ENCODE results near the gene RBM20. TPM values are rescaled to one million over a fixed set of nuclear protein-coding genes. Genes with fewer than 3 reads are reported as not detected.

RBM20 gene
- total RNA-seq, 2 experiments from 2014 or later = 0.40 to 0.50 TPM

DNA sequence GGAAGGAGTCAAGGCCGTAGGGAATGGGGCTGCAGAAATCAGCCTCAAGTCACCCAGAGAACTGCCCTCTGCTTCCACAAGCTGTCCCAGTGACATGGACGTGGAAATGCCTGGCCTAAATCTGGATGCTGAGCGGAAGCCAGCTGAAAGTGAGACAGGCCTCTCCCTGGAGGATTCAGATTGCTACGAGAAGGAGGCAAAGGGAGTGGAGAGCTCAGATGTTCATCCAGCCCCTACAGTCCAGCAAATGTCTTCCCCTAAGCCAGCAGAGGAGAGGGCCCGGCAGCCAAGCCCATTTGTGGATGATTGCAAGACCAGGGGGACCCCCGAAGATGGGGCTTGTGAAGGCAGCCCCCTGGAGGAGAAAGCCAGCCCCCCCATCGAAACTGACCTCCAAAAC, 177.4 kb downstream of the RBM20 start:
- Mint-ChIP-seq H3K4me1 (ENCODE audit: low read depth) (peaks cover 17% of the 10 kb centered on the region), H3K27ac (no peak overlapping the region), H3K36me3 (ENCODE audit: low read depth) (no peaks in the 10 kb centered on the region), H3K4me3 (no peak overlapping the region), H3K27me3 (ENCODE audit: low read depth) (no peaks in the 10 kb centered on the region), H3K9me3 (no peaks in the 10 kb centered on the region)
- DNase-seq = no peak
- CTCF ChIA-PET = interaction anchor here (1.7 kb wide), 1 partner anchor 18 kb away, joined by 5 read pairs; no protein-coding TSS in a partner anchor
- intact Hi-C loops (cut with micrococcal nuclease) = no loop called here

DNA sequence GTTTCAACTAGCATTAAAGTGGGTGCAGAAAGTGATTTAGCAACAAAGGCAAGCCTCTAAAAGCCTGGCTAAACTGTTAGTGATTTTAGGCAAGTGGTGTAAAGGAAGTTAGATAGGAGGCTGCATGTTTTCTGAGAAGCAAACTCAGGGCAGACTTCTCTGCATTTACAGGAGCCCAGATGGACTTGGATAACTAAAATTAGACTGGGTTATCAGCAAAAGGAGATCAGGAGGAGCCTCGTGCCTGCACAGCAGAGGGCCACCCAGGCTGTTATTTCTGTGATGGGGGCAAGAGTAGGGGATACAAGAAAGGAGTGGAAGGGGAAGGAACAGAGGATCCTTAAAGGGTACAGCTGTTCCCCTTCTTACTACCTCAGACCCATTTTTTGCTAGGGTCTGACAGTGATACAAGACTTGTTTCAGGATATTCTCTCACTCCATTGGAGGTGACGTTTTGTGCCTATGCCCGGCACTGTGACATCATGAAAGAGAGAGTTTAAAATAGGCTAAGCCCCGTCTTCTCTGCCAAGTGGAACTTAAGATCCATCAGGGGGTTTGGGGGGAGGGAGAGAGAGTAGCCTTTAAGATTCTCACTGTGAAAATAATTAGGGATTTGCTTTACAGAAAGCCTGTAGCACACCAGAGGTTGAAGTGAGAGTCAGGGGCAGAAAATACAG, 178.0 kb downstream of the RBM20 start:
- Mint-ChIP-seq H3K36me3 (ENCODE audit: low read depth) (no peaks in the 10 kb centered on the region), H3K4me3 (no peak overlapping the region), H3K27ac (no peak overlapping the region), H3K4me1 (ENCODE audit: low read depth) (peaks cover 11% of the 10 kb centered on the region), H3K27me3 (ENCODE audit: low read depth) (no peaks in the 10 kb centered on the region), H3K9me3 (no peaks in the 10 kb centered on the region)
- DNase-seq = no peak
- intact Hi-C loops (cut with micrococcal nuclease) = no loop called here
- CTCF ChIA-PET = no interaction called here

DNA sequence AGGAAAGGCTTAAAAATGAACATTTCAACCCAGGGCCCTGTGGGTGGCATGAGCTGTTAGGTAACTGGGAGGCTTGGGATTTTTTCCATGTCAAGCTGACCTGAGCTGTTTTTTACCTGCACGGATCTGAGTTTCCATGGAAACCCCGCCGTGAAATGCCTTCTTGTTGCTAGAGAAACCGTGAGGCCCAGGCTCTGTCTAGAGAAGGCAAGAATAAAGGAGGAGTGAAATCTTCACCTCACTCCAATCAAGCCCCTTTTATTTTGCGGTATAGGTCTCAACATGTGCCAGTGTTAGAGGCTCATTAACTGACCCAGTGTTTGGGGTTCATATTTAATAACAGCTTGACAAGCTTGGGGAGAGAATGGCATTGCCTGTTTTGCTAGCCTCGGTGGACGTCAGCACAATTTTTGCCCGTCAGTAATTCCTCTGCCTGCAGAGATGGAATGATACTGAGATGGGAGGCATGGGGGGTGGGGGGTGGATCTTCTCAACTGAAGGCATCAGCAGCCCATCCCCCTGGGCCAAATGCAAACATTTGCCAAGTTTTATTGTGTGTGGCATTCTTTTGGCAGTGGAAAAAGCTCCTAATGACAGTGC, 178.7 kb downstream of the RBM20 start:
- intact Hi-C loops (cut with micrococcal nuclease) = no loop called here
- Mint-ChIP-seq H3K27me3 (ENCODE audit: low read depth) (no peaks in the 10 kb centered on the region), H3K27ac (no peak overlapping the region), H3K36me3 (ENCODE audit: low read depth) (no peaks in the 10 kb centered on the region), H3K9me3 (no peaks in the 10 kb centered on the region), H3K4me3 (no peak overlapping the region), H3K4me1 (ENCODE audit: low read depth) (peaks cover 4% of the 10 kb centered on the region)
- DNase-seq = no peak
- CTCF ChIA-PET = interaction anchor here (0.7 kb wide), 1 partner anchor 10 kb away, joined by 6 read pairs; no protein-coding TSS in a partner anchor

DNA sequence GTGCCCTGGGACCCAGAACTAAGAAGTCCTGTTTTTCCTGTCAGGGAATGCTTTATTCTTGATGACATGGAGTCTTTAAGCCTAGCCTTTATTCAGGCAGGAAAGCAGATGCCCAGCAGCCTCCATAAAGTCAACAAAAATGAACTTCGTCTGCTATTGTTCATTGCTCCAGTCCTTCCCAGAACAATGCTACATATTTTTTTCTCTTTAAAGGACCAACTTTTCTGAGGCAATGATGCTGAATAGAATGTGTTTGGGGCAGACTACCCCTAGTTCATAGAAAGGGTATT, 180.0 kb downstream of the RBM20 start:
- peaks cover 4% of the 10 kb centered on the region for H3K4me1 Mint-ChIP-seq (ENCODE audit: low read depth)
- H3K27ac Mint-ChIP-seq = no peak overlapping the region
- no peaks in the 10 kb centered on the region for H3K9me3 Mint-ChIP-seq
- H3K4me3 Mint-ChIP-seq = no peak overlapping the region
- H3K36me3 Mint-ChIP-seq (ENCODE audit: low read depth) = no peaks in the 10 kb centered on the region
- CTCF ChIA-PET = interaction anchor here (0.6 kb wide), 1 partner anchor 23 kb away, joined by 3 read pairs; no protein-coding TSS in a partner anchor
- intact Hi-C loops (cut with micrococcal nuclease) = no loop called here
- DNase-seq = no peak
- H3K27me3 Mint-ChIP-seq (ENCODE audit: low read depth) = no peaks in the 10 kb centered on the region

DNA sequence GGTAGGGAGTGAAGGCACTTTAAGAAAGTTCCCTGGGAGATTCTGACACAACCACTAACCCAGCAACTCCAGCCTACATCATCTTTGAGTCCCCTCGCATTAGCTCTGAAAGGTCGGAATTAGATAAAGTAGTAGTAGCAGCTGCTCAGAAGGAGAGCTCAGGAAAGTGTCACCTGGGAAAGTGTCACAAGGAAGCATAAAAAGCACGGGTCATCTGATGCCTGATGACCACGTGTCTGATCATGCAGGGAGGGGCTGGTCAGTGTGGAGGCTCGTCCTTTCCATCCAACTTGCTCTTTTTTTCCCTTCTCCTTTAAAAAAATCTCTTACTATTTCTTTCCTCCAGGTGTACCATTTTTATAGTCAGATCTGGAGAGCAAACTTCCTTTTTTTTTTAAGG, 180.5 kb downstream of the RBM20 start:
- Mint-ChIP-seq H3K27ac (no peak overlapping the region), H3K36me3 (ENCODE audit: low read depth) (no peaks in the 10 kb centered on the region), H3K4me1 (ENCODE audit: low read depth) (peaks cover 4% of the 10 kb centered on the region), H3K27me3 (ENCODE audit: low read depth) (no peaks in the 10 kb centered on the region), H3K4me3 (no peak overlapping the region), H3K9me3 (no peaks in the 10 kb centered on the region)
- no peak for DNase-seq
- CTCF ChIA-PET = interaction anchor here (0.5 to 1.4 kb wide), 4 partner anchors 22 to 512 kb away, joined by 3 to 6 read pairs (median 4); no protein-coding TSS in a partner anchor
- intact Hi-C loops (cut with micrococcal nuclease) = no loop called here

DNA sequence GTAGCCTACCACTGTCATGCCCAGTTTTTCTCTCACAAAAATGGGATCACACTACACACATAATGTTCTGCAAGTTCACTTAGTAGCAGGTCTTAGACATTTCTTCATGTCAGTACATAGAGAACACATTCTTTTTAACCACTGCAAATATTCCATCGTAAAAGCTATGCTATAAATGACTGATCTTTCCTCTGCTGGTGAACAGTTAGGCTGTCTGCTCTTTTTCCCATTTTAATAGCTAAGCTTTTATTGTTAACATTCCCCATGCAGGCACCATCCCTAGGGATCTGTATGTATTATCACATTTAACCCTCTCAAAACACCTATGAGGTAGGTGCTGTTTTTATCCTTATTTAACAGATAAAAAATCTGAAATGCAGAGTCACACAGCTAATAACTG, 181.4 kb downstream of the RBM20 start:
- no peak overlapping the region for H3K4me3 Mint-ChIP-seq
- no peak overlapping the region for H3K27ac Mint-ChIP-seq
- no peak for DNase-seq
- CTCF ChIA-PET = interaction anchor here (0.6 to 1.4 kb wide), 2 partner anchors 21 to 29 kb away, joined by 3 to 6 read pairs; no protein-coding TSS in a partner anchor
- H3K36me3 Mint-ChIP-seq (ENCODE audit: low read depth) = no peaks in the 10 kb centered on the region
- no peaks in the 10 kb centered on the region for H3K27me3 Mint-ChIP-seq (ENCODE audit: low read depth)
- H3K4me1 Mint-ChIP-seq (ENCODE audit: low read depth) = peaks cover 4% of the 10 kb centered on the region
- no peaks in the 10 kb centered on the region for H3K9me3 Mint-ChIP-seq
- intact Hi-C loops (cut with micrococcal nuclease) = no loop called here

DNA sequence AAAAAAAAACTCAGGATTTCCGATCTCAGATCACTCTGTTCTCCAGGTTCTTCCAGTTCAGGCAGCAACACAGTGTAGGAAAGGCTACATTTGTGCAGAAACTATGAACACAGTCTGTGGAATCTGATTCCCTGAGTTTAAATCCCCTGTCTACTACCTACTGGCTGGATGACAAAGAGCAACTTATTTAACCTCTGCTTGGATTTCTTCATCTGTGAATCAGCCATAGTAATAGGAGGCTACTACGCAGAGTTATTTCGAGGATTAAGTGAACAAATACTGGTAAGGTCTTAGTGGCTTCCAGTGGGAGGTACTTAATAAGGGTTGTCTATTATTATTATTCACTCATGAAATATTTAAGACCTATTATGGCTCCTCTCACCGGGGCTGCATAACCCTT, 183.3 kb downstream of the RBM20 start:
- DNase-seq = no peak
- H3K27me3 Mint-ChIP-seq (ENCODE audit: low read depth) = no peaks in the 10 kb centered on the region
- intact Hi-C loops (cut with micrococcal nuclease) = no loop called here
- H3K4me3 Mint-ChIP-seq = no peak overlapping the region
- H3K4me1 Mint-ChIP-seq (ENCODE audit: low read depth) = peaks cover 1% of the 10 kb centered on the region
- no peaks in the 10 kb centered on the region for H3K36me3 Mint-ChIP-seq (ENCODE audit: low read depth)
- H3K9me3 Mint-ChIP-seq = no peaks in the 10 kb centered on the region
- CTCF ChIA-PET = no interaction called here
- H3K27ac Mint-ChIP-seq = no peak overlapping the region

DNA sequence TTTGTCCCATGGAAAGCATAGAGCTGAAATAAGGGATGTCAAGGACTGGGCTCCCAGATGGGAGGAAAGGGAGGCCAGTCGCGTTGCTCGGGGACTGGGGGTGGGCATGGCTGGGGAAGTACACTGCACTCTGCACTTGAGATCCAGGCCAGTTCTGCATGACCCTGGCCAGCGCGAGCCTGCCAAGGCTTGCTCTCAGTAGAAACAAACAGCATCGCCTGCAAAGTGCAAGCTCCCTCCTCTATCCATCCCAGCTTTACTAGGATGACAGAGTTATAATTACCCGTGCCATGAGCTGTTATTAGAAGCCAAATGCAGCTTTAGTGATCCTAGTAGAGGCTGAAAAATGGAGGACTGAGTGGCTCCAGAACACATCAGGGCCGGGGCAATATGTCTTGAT, 183.7 kb downstream of the RBM20 start:
- H3K9me3 Mint-ChIP-seq = no peaks in the 10 kb centered on the region
- no peaks in the 10 kb centered on the region for H3K36me3 Mint-ChIP-seq (ENCODE audit: low read depth)
- intact Hi-C loops (cut with micrococcal nuclease) = no loop called here

DNA sequence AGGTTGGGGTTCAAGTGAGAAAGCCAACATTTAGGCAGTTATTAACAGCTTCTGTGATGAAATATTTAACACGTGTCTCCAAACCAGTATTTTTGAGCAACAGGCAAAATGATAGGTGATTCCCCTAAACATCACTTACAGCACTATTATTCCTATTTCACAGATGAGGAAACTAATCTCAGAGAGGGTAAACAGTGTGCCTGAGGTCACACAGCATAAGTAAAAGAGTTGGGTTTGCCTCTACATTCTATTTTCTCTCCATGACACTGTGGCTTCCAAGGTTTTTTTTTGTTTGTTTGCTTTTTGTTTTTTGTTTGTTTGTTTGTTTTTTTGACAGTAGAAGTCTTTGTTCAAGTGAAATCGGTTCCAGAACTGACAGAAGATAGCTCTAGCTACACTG, 184.4 kb downstream of the RBM20 start:
- DNase-seq = no peak
- Mint-ChIP-seq H3K27ac (no peak overlapping the region), H3K4me1 (ENCODE audit: low read depth) (peaks cover 3% of the 10 kb centered on the region), H3K9me3 (no peaks in the 10 kb centered on the region), H3K4me3 (no peak overlapping the region), H3K36me3 (ENCODE audit: low read depth) (no peaks in the 10 kb centered on the region), H3K27me3 (ENCODE audit: low read depth) (no peaks in the 10 kb centered on the region)
- intact Hi-C loops (cut with micrococcal nuclease) = no loop called here
- CTCF ChIA-PET = interaction anchor here (0.9 to 1.5 kb wide), 3 partner anchors 15 to 25 kb away, joined by 3 to 6 read pairs (median 5); no protein-coding TSS in a partner anchor

More for the DNA sequence above, 183.7 kb downstream of the RBM20 start:
- Mint-ChIP-seq H3K27me3 (ENCODE audit: low read depth) (no peaks in the 10 kb centered on the region), H3K4me3 (no peak overlapping the region), H3K27ac (no peak overlapping the region), H3K4me1 (ENCODE audit: low read depth) (no peaks in the 10 kb centered on the region)
- CTCF ChIA-PET = interaction anchor here (0.9 to 1.5 kb wide), 3 partner anchors 14 to 24 kb away, joined by 3 to 6 read pairs (median 5); no protein-coding TSS in a partner anchor
- DNase-seq = no peak

DNA sequence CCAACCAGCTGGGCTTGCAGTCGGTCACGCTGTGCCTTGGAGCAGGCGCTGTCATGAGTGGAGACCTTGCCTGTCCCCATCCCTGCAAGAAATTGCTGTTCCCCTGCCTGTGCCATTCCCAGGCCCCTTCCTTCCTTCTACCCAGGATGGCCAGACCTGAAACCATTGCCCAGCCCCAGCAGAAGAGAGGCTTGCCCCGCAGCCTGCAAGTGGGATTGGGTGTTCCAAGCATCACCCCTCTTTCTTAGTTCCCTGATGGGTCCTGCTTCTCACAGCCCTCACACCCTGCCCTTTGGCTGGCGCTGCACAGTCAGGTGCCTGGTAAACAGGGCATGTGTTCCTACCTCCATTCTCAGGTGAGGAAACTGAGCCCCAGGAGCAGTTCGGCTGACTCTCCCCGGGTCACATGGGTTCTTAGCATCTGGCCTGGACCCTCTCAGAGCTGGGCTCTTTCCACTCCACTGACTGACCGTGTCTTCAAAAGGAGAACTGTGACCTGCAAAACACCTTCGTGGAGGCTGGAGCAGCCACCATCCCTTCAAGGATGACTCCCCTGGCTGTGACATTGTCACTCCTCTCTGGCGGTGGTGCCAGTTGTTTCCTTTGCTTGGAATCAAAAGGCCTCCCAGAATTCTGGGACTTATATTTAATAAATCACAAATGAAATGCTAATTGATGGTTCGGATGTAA, 185.7 kb downstream of the RBM20 start:
- CTCF ChIA-PET = no interaction called here
- Mint-ChIP-seq H3K4me3 (no peak overlapping the region), H3K36me3 (ENCODE audit: low read depth) (no peaks in the 10 kb centered on the region), H3K27ac (no peak overlapping the region), H3K9me3 (no peaks in the 10 kb centered on the region), H3K4me1 (ENCODE audit: low read depth) (peaks cover 16% of the 10 kb centered on the region), H3K27me3 (ENCODE audit: low read depth) (no peaks in the 10 kb centered on the region)
- DNase-seq = no peak
- intact Hi-C loops (cut with micrococcal nuclease) = no loop called here

DNA sequence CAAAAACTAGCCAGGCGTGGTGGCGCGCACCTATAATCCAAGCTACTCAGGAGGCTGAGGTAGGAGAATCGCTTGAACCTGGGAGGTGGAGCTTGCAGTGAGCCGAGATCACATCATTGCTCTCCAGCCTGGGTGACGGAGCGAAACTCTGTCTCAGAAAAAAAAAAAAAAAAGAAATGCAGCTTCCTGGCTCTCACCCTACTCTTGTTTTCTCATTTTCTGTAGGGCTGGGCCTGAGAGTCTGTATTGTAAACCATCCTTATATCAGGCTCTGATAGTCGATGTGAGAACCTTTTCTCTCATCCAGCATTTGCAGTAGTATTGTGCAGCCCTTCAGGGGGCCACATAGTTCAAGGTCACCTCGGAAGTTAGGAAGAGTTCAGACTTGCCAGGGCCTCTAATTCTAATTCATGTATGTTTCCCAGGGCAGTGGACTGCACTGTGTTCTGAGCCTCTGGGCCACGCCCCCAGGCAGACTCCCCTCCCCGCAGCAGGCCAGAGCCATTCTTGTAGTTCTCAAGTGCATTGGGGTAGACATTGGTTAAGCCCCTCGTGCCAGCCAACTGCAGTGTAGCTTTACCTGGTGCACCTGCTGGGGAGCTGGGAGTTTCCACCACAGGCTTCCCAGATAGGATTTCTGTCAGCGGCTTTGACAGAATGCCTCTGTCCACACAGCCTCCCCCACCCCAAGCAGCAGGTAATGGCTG, 189.3 kb downstream of the RBM20 start:
- no peaks in the 10 kb centered on the region for H3K27me3 Mint-ChIP-seq (ENCODE audit: low read depth)
- intact Hi-C loops (cut with micrococcal nuclease) = loop anchor here (1.0 to 2.0 kb wide), 3 partner anchors 10 to 59 kb away; no protein-coding TSS in a partner anchor
- no peaks in the 10 kb centered on the region for H3K36me3 Mint-ChIP-seq (ENCODE audit: low read depth)
- H3K27ac Mint-ChIP-seq = peak overlapping the region; percentile 24
- peak; percentile 44 for DNase-seq
- CTCF ChIA-PET = interaction anchor here (1.0 kb wide), 1 partner anchor 10 kb away, joined by 6 read pairs; no protein-coding TSS in a partner anchor
- peaks cover 39% of the 10 kb centered on the region for H3K4me1 Mint-ChIP-seq (ENCODE audit: low read depth)
- H3K4me3 Mint-ChIP-seq = no peak overlapping the region
- H3K9me3 Mint-ChIP-seq = no peaks in the 10 kb centered on the region
